Prostate gland (tissue), 2 donors: Measurements from ENCODE around the gene CSPG4.

Experiments
- CTCF ChIP-seq, 4 experiments: fragments of 200-600 bp in 2 of 4; fragments of 450-650 bp in 2 of 4; sonication (generic) in 2 of 4; IDR thresholded peaks; 1 replicate in 3 of 4; 2 replicates in 1 of 4; pipeline ENCODE4 v1.5.1; 2016 to 2019; ENCODE audit warnings: antibody characterized with exemption in 4 of 4, mild to moderate bottlenecking in 2 of 4, moderate library complexity in 2 of 4
- POLR2A ChIP-seq: fragments of 450-650 bp; IDR thresholded peaks from one replicate; pipeline ENCODE4 v1.6.1; 2016; ENCODE audit warnings: antibody characterized with exemption, mild to moderate bottlenecking

GRCh38 chr15:75688278-75688557 lies 24.4 kb downstream of the CSPG4 start:
- TF ChIP-seq CTCF (IDR thresholded peaks at IDR 0.05) (no peak), POLR2A (no peak)
